Transverse colon (tissue), 4 donors: Measurements from ENCODE around the gene CORT. TPM values are rescaled to one million over a fixed set of nuclear protein-coding genes. Genes with fewer than 3 reads are reported as not detected.
A peak's percentile ranks its signal among the peaks of the same experiment; 100 is the strongest.

Experiments used
- DNase-seq: peaks from one replicate; pipeline ENCODE4 v3.0.0-alpha.2; 2019
- H3K27ac ChIP-seq, 4 donors: fragments of 200-600 bp; sonication (generic); 2 replicates each; pipeline ENCODE4 v1.5.1; 2016 to 2018; ENCODE audit warnings: inconsistent platforms in 4 of 4
- H3K27me3 ChIP-seq: fragments of 200-600 bp; sonication (generic); 2 replicates; pipeline ENCODE4 v1.5.1; 2017; ENCODE audit warnings: inconsistent platforms
- H3K36me3 ChIP-seq, 4 donors: fragments of 200-600 bp; sonication (generic); 2 replicates each; pipeline ENCODE4 v1.5.1; 2017 to 2019; ENCODE audit warnings: inconsistent platforms in 4 of 4
- H3K4me1 ChIP-seq, 4 donors: fragments of 200-600 bp; sonication (generic); 2 replicates each; pipeline ENCODE4 v1.5.1; 2017 to 2020; ENCODE audit warnings: inconsistent platforms in 4 of 4
- H3K4me3 ChIP-seq, 4 donors: fragments of 200-600 bp; sonication (generic); 1 replicate in 1 of 4; 2 replicates in 3 of 4; pipeline versions ENCODE4 v1.5.1 to v1.6.1; 2017 to 2019; ENCODE audit warnings: inconsistent platforms in 4 of 4
- H3K9me3 ChIP-seq, 2 donors: fragments of 200-600 bp; sonication (generic); 2 replicates each; pipeline ENCODE4 v1.5.1; 2017 to 2019; ENCODE audit warnings: inconsistent platforms in 2 of 2
- EP300 ChIP-seq: sonication (generic); formaldehyde crosslinking; IDR thresholded peaks from one replicate; pipeline ENCODE4 v1.6.1; 2017; ENCODE audit warnings: antibody characterized with exemption, low read depth
- POLR2A ChIP-seq: fragments of 450-650 bp; IDR thresholded peaks from one replicate; pipeline ENCODE4 v1.6.1; 2016; ENCODE audit warnings: antibody characterized with exemption, mild to moderate bottlenecking, moderate library complexity
- POLR2AphosphoS5 ChIP-seq, 3 donors: sonication (generic); formaldehyde crosslinking; IDR thresholded peaks; one replicate each; pipeline ENCODE4 v1.6.1; 2016; ENCODE audit warnings: antibody characterized with exemption in 3 of 3
- WGBS, 2 donors: methylation state at CpG; one replicate each; pipeline ENCODE4 v1.1.5; 2018; ENCODE audit warnings: low coverage in 1 of 2; 5-methylcytosine and 5-hydroxymethylcytosine counted together
- in situ Hi-C, 4 donors: fragments of 200-750 bp; cut with MboI; loops; one replicate each; pipeline versions ENCODE4 v1.15.0 to v1.15.1; 2017; ENCODE audit warnings: low sequenced_read_pairs in 3 of 4, low pct_ligation_motif_present in 1 of 4, low pct_unique_long_range_greater_than_20kb in 1 of 4
- intact Hi-C: fragments of 100-400 bp; cut with DNase I; formaldehyde crosslinking; loops from one replicate; pipeline ENCODE4 v1.15.1; 2023; ENCODE audit warnings: low total_unique reads
- total RNA-seq, 4 donors: library from RNA; depleted of rRNA; stranded (reverse); fragments of >200 nt; gene quantifications; one replicate each; pipeline ENCODE4 v1.1.0, GENCODE V29; 2016
- TF ChIP-seq, protein P1 (sequence below), 5 experiments: fragments of 200-600 bp in 3 of 5; fragments of 450-650 bp in 2 of 5; sonication (generic) in 3 of 5; IDR thresholded peaks; 1 replicate in 2 of 5; 2 replicates in 3 of 5; pipeline ENCODE4 v1.5.1; 2016 to 2017; ENCODE audit warnings: antibody characterized with exemption in 5 of 5, inconsistent platforms in 3 of 5, mild to moderate bottlenecking in 2 of 5, moderate library complexity in 1 of 5

Gene CORT
- total RNA-seq, 4 donors from 2014 or later: 1.1 to 6.4 (median 2.6) TPM; not detected in 1

DNA sequence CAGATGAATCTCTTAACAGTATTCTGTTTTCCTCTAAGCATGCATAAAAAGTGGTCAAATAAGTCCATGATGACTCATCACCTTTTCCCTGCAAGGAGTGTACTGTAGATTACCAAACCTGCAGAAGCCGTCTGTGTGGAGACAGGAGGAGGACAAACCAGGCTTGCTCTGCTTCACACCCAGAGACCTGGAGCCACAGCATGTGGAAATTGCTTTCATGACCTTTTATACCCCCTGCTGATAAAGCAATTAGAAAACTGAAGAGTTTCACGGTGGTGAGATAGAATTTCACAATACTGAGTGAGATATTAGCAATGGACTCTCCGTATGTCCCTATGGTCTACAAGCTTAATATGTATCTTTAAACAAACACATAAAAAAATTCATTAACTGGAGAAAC, 9.4 kb downstream of the CORT start:
- intact Hi-C loops (no loop called here), in situ Hi-C loops (no loop called here)
- no peaks in the 10 kb centered on the region for H3K9me3 ChIP-seq
- WGBS, 2 donors: 61% methylated on average over 2 to 3 of the region's 3 CpGs
- DNase-seq: no peak
- no peak for TF ChIP-seq POLR2A
- TF ChIP-seq, protein P1, sequence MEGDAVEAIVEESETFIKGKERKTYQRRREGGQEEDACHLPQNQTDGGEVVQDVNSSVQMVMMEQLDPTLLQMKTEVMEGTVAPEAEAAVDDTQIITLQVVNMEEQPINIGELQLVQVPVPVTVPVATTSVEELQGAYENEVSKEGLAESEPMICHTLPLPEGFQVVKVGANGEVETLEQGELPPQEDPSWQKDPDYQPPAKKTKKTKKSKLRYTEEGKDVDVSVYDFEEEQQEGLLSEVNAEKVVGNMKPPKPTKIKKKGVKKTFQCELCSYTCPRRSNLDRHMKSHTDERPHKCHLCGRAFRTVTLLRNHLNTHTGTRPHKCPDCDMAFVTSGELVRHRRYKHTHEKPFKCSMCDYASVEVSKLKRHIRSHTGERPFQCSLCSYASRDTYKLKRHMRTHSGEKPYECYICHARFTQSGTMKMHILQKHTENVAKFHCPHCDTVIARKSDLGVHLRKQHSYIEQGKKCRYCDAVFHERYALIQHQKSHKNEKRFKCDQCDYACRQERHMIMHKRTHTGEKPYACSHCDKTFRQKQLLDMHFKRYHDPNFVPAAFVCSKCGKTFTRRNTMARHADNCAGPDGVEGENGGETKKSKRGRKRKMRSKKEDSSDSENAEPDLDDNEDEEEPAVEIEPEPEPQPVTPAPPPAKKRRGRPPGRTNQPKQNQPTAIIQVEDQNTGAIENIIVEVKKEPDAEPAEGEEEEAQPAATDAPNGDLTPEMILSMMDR (IDR thresholded peaks at IDR 0.05): no peak
- no peak for TF ChIP-seq EP300
- TF ChIP-seq POLR2AphosphoS5 (IDR thresholded peaks at IDR 0.05): no peak
- no peak overlapping the region for H3K4me3 ChIP-seq
- H3K27ac ChIP-seq: no peak overlapping the region
- no peaks in the 10 kb centered on the region for H3K27me3 ChIP-seq
- no peaks in the 10 kb centered on the region for H3K4me1 ChIP-seq
- peaks cover 0 to 20% (median 10%) of the 10 kb centered on the region in 4 donors for H3K36me3 ChIP-seq

DNA sequence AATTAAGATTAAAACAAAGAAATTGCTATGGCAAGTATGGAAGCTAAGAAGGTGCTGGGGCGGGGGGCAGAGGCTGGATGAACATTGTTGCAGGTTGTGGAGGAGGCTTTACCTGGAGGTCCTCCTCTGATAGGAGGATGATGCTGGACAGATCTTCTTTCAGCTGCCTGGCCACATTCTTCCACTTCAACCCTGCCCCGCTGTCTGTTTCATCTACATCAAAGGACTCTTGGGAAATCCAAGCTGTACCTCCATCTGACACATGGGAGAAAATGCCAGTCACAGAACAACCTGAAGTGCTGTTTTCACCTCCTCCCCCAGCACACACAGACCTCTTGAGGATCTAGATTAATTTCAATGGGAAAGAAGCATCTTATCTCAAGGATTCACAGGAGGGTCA, 17.2 kb downstream of the CORT start:
- no peaks in the 10 kb centered on the region for H3K27me3 ChIP-seq
- peaks cover 0 to 53% (median 23%) of the 10 kb centered on the region in 4 donors for H3K36me3 ChIP-seq
- no peak overlapping the region for H3K4me3 ChIP-seq
- peaks cover 8 to 10% (median 9%) of the 10 kb centered on the region in 4 donors for H3K4me1 ChIP-seq
- 98% methylated on average over 2 of the region's 2 CpGs; no CpG with 5 or more reads in 1 of the 2 donors for WGBS, 2 donors
- no peak overlapping the region for H3K27ac ChIP-seq
- no peaks in the 10 kb centered on the region for H3K9me3 ChIP-seq
- no peak for DNase-seq
- in situ Hi-C loops: no loop called here
- intact Hi-C loops: no loop called here
- TF ChIP-seq, protein P1 (IDR thresholded peaks at IDR 0.05): no peak
- no peak for TF ChIP-seq EP300
- TF ChIP-seq POLR2AphosphoS5 (IDR thresholded peaks at IDR 0.05): no peak
- no peak for TF ChIP-seq POLR2A

DNA sequence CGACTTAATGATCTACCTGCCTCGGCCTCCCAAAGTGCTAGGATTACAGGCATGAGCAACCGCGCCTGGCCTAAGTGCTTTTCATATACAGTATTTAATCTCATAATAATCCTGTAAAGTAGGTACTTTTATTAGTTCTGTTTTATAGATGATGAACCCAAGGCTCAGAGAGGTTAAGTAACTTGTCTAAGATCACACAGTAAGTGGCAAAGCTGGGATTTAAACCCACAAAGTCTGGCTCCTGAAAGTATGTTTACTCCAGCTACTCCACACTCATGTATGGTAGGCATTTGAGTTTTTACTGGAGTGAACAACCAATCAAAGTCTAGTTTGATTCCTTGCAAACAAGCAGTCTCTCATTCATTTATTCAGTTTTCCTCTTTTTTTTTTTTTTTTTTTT, 20.2 kb downstream of the CORT start:
- Histone ChIP-seq H3K36me3 (peaks cover 0 to 30% (median 13%) of the 10 kb centered on the region in 4 donors), H3K9me3 (no peaks in the 10 kb centered on the region), H3K4me1 (peaks cover 11 to 19% (median 17%) of the 10 kb centered on the region in 4 donors), H3K27ac (no peak overlapping the region), H3K4me3 (no peak overlapping the region), H3K27me3 (no peaks in the 10 kb centered on the region)
- in situ Hi-C loops: no loop called here
- TF ChIP-seq, protein P1 (IDR thresholded peaks at IDR 0.05): no peak
- TF ChIP-seq POLR2A: no peak
- no peak for TF ChIP-seq EP300
- no peak for TF ChIP-seq POLR2AphosphoS5 (IDR thresholded peaks at IDR 0.05)
- intact Hi-C loops: loop anchor here (10.0 kb wide), 1 partner anchor 1825 kb away; no protein-coding TSS in a partner anchor
- DNase-seq: no peak
- 93 to 100% methylated on average over 4 of the region's 4 CpGs for WGBS, 2 donors

DNA sequence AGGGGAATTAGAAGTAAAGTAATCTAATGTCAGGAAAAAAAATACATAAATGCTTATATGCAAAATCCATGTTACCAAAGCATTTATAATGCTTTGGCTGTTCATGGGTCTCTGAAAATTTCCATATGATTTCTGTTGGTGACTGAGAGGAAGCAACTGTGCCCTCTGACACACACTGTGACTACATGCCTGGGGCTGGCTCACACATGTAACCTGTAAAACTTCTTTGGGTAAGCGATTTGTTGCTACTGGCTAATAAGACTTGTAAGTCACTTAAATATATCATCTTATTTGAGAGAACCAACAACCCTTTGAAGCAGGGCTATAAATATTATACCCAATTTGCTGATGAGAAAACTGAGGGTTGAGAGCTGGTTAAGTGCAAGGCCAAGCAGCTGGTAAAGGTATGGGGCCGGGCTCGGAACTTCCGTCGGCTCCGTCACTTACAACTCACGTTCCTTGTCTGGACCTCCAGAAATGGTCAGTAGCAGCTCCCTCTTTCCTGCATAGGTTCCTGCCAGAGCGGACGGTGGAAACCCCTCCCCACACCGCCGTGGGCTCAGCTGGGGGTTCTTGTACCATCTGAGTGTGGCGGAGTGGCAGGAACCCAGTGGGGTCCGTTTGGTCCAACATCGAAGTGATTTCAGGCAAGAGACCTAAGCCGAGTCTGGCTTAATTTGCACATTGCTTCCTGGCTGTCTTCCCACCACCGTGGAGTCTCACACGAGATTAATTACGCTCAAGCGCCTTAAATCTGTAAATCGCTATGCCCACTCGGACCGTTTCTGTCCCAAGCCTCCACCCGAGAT, 21.8 kb downstream of the CORT start:
- intact Hi-C loops: loop anchor here (10.0 kb wide), 1 partner anchor 1823 kb away; no protein-coding TSS in a partner anchor
- WGBS, 2 donors: 10 to 80% methylated on average over 1 to 23 of the region's 23 CpGs
- H3K9me3 ChIP-seq: no peaks in the 10 kb centered on the region
- in situ Hi-C loops: no loop called here
- no peaks in the 10 kb centered on the region for H3K27me3 ChIP-seq
- DNase-seq: no peak
- peaks cover 0 to 16% (median 6%) of the 10 kb centered on the region in 4 donors for H3K36me3 ChIP-seq
- H3K4me1 ChIP-seq: peaks cover 11 to 33% (median 27%) of the 10 kb centered on the region in 4 donors
- H3K4me3 ChIP-seq: peak overlapping the region; percentile 64 to 88 (median 68)
- TF ChIP-seq EP300: no peak
- peak overlapping the region; percentile 71 to 84 (median 80) for H3K27ac ChIP-seq
